Stimulated activated CD4-positive, alpha-beta T cell treated with anti-CD3 and anti-CD28 coated beads, Interleukin-12 subunit alpha, Interleukin-12 subunit beta, amount 100 ng/mL, for 24 hours (primary cell): ENCODE data around the gene EHD3.

Source experiments
- DNase-seq, 2 experiments: peaks; one replicate each; pipeline ENCODE4 v3.0.0-alpha.2; 2020; ENCODE audit warnings: low read depth in 2 of 2

EHD3 gene

GRCh38 chr2:31212659-31213600, 21.0 kb upstream of the EHD3 start:
- DNase-seq = no peak

- DNase-seq = no peak
Observed at GRCh38 chr2:31213601-31214443, 20.1 kb upstream of the EHD3 start.

- DNase-seq = no peak
Observed at GRCh38 chr2:31214444-31214915, 19.5 kb upstream of the EHD3 start.

GRCh38 chr2:31216734-31217133, 17.2 kb upstream of the EHD3 start:
- no peak for DNase-seq

- DNase-seq = no peak
Observed at GRCh38 chr2:31217465-31218200, 16.3 kb upstream of the EHD3 start, which contains the start of gene CAPN14. TSS of gene CAPN14 (minus strand) at chr2:31217515. CDS start at chr2:31205447, 12,068 bp downstream.

- DNase-seq = no peak
Observed at GRCh38 chr2:31219131-31219969, 14.6 kb upstream of the EHD3 start.

- no peak for DNase-seq
Observed at GRCh38 chr2:31221544-31221943, 12.4 kb upstream of the EHD3 start.

GRCh38 chr2:31222071-31222470, 11.9 kb upstream of the EHD3 start:
- no peak for DNase-seq

GRCh38 chr2:31223026-31223425, 10.9 kb upstream of the EHD3 start:
- no peak for DNase-seq

- DNase-seq = no peak
Observed at GRCh38 chr2:31223749-31224148, 10.2 kb upstream of the EHD3 start.

GRCh38 chr2:31226266-31226665, 7.7 kb upstream of the EHD3 start:
- DNase-seq = no peak

GRCh38 chr2:31227110-31227509, 6.8 kb upstream of the EHD3 start:
- DNase-seq = no peak

GRCh38 chr2:31227711-31228125, 6.2 kb upstream of the EHD3 start:
- DNase-seq = no peak

GRCh38 chr2:31228717-31229116, 5.2 kb upstream of the EHD3 start:
- DNase-seq = no peak

GRCh38 chr2:31230751-31231150, 3.2 kb upstream of the EHD3 start:
- DNase-seq = no peak

- no peak for DNase-seq
Observed at GRCh38 chr2:31231571-31232302, 2.2 kb upstream of the EHD3 start.

- DNase-seq = no peak
Observed at GRCh38 chr2:31232586-31232985, 1.4 kb upstream of the EHD3 start.

- DNase-seq = no peak
Observed at GRCh38 chr2:31233231-31233630, 721 bp upstream of the EHD3 start.

GRCh38 chr2:31234683-31235503, 941 bp downstream of the EHD3 start:
- no peak for DNase-seq
